HCT116 (cell line): ENCODE results near the gene LRRC10. TPM values are rescaled to one million over a fixed set of nuclear protein-coding genes. Genes with fewer than 3 reads are reported as not detected.

Experiments used
- ATAC-seq: fragments of 200-7000 bp; cut with Tn5 transposase; 2 replicates; pipeline ENCODE4 v1.9.1; 2020; ENCODE audit warnings: mild to moderate bottlenecking, moderate library complexity
- BruUV-seq: library from RNA; stranded (reverse); fragments of 400-500 nt; replicated peaks from 2 replicates; lab custom pipeline; 2021; lab: Mats Ljungman, UMichigan
- CTCF ChIA-PET: fragments of 300-600 bp; sonication (Branson Sonifier 250); formaldehyde crosslinking; loops from one replicate; lab custom pipeline; 2021; ENCODE audit warnings: antibody characterized with exemption; lab: Charles Lee
- POLR2A ChIA-PET: fragments of 300-600, 350-600 bp; sonication (Branson Sonifier 250); formaldehyde crosslinking; loops from one replicate; lab custom pipeline; 2021; ENCODE audit warnings: antibody characterized with exemption; lab: Charles Lee
- RAD21 ChIA-PET, 2 experiments: fragments of 300-600 bp; sonication (Branson Sonifier 250); formaldehyde crosslinking; loops; one replicate each; lab custom pipeline; 2023; ENCODE audit warnings: low total read pairs in 2 of 2; ENCODE audit not compliant: uncharacterized antibody in 2 of 2, unreplicated experiment in 2 of 2, low non-redundant PET in 1 of 2; lab: Charles Lee
- DNase-seq: peaks from one replicate; pipeline ENCODE4 v3.0.0-alpha.2; 2010; ENCODE audit warnings: low read depth, low spot score
- H2AFZ ChIP-seq: fragments of 200-600 bp; shearing (Covaris generic), sonication (generic); 2 replicates; pipeline ENCODE4 v1.6.1; 2017; ENCODE audit warnings: low read depth, mixed run types, mixed read lengths, antibody characterized with exemption, low read length; ENCODE audit not compliant: poor library complexity, severe bottlenecking
- H3K27ac ChIP-seq: 2 replicates; pipeline ENCODE4 v1.5.1; 2012; ENCODE audit warnings: low read depth, low read length
- H3K27me3 ChIP-seq: fragments of 200-600 bp; sonication (generic); 2 replicates; pipeline ENCODE4 v1.6.1; 2016; ENCODE audit warnings: mixed run types, low read length, mixed read lengths; ENCODE audit not compliant: insufficient read depth
- H3K36me3 ChIP-seq, 2 experiments: fragments of 200-500 bp in 1 of 2; fragments of 200-600 bp in 1 of 2; sonication (Bioruptor generic) in 1 of 2; sonication (generic) in 1 of 2; 2 replicates each; pipeline versions ENCODE4 v1.5.1 to v1.6.1; 2014 to 2016; ENCODE audit warnings: low read length in 2 of 2, inconsistent platforms in 1 of 2, mixed read lengths in 1 of 2, mixed run types in 1 of 2; ENCODE audit not compliant: insufficient read depth in 2 of 2, control insufficient read depth in 1 of 2
- H3K4me1 ChIP-seq, 2 experiments: fragments of 200-600 bp in 1 of 2; sonication (generic) in 1 of 2; 2 replicates each; pipeline versions ENCODE4 v1.5.1 to v1.6.1; 2012 to 2017; ENCODE audit warnings: low read length in 2 of 2, inconsistent platforms in 1 of 2, mild to moderate bottlenecking in 1 of 2, mixed read lengths in 1 of 2, mixed run types in 1 of 2, moderate library complexity in 1 of 2; ENCODE audit not compliant: insufficient read depth in 2 of 2, control insufficient read depth in 1 of 2
- H3K4me2 ChIP-seq: fragments of 200-600 bp; sonication (generic); 2 replicates; pipeline ENCODE4 v1.6.1; 2017; ENCODE audit warnings: mixed run types, low read length, mixed read lengths
- H3K4me3 ChIP-seq, 2 experiments: fragments of 200-600 bp in 1 of 2; sonication (generic) in 1 of 2; replicated peaks in 1 of 2; 2 replicates each; pipeline ENCODE4 v1.5.1; 2011 to 2016; ENCODE audit warnings: low read length in 2 of 2, control low read depth in 1 of 2, low read depth in 1 of 2, mild to moderate bottlenecking in 1 of 2, mixed read lengths in 1 of 2, mixed run types in 1 of 2
- H3K79me2 ChIP-seq: fragments of 200-600 bp; sonication (generic); 2 replicates; pipeline ENCODE4 v1.6.1; 2017; ENCODE audit warnings: mild to moderate bottlenecking, mixed run types, low read length, moderate library complexity, mixed read lengths; ENCODE audit not compliant: insufficient read depth
- H3K9ac ChIP-seq: fragments of 200-600 bp; sonication (generic); 2 replicates; pipeline ENCODE4 v1.6.1; 2016; ENCODE audit warnings: low read length, mixed read lengths
- H3K9me2 ChIP-seq: fragments of 200-600 bp; sonication (generic), shearing (Covaris generic); 2 replicates; pipeline ENCODE4 v1.6.1; 2017; ENCODE audit warnings: mixed run types, mild to moderate bottlenecking, moderate library complexity; ENCODE audit not compliant: insufficient read depth
- H3K9me3 ChIP-seq, 2 experiments: fragments of 200-500 bp in 1 of 2; fragments of 200-600 bp in 1 of 2; sonication (Bioruptor generic) in 1 of 2; sonication (generic) in 1 of 2; 2 replicates each; pipeline ENCODE4 v1.6.1; 2014 to 2017; ENCODE audit warnings: low read length in 2 of 2, mixed read lengths in 2 of 2, inconsistent platforms in 1 of 2, low read depth in 1 of 2, mild to moderate bottlenecking in 1 of 2, mixed run types in 1 of 2, moderate library complexity in 1 of 2; ENCODE audit not compliant: control insufficient read depth in 1 of 2, insufficient read depth in 1 of 2
- H4K20me1 ChIP-seq: fragments of 200-600 bp; sonication (generic), shearing (Covaris generic); 2 replicates; pipeline ENCODE4 v1.6.1; 2017; ENCODE audit warnings: mixed run types, mild to moderate bottlenecking, moderate library complexity; ENCODE audit not compliant: insufficient read depth
- CEBPB ChIP-seq: IDR thresholded peaks from 2 replicates; pipeline ENCODE4 v1.6.1; 2012; ENCODE audit warnings: low read depth
- ELF1 ChIP-seq: IDR thresholded peaks from 2 replicates; pipeline ENCODE4 v1.6.1; 2012; ENCODE audit warnings: low read depth, borderline replicate concordance
- FOSL1 ChIP-seq: IDR thresholded peaks from 2 replicates; pipeline ENCODE4 v1.6.1; 2012; ENCODE audit warnings: low read depth
- JUND ChIP-seq: IDR thresholded peaks from 2 replicates; pipeline ENCODE4 v1.6.1; 2012
- POLR2AphosphoS5 ChIP-seq: IDR thresholded peaks from 2 replicates; pipeline ENCODE4 v1.6.1; 2011; ENCODE audit warnings: mild to moderate bottlenecking, low read depth, low read length, moderate library complexity
- RAD21 ChIP-seq: IDR thresholded peaks from 2 replicates; pipeline ENCODE4 v1.6.1; 2012; ENCODE audit warnings: low read depth, mild to moderate bottlenecking
- SP1 ChIP-seq: IDR thresholded peaks from 2 replicates; pipeline ENCODE4 v1.6.1; 2012; ENCODE audit warnings: low read depth
- SRF ChIP-seq: IDR thresholded peaks from 2 replicates; pipeline ENCODE4 v1.6.1; 2012; ENCODE audit warnings: low read depth
- ZFX ChIP-seq: fragments of 450-650 bp; IDR thresholded peaks from 2 replicates; pipeline ENCODE4 v1.6.1; 2017
- intact Hi-C: fragments of 100-400 bp; cut with micrococcal nuclease; formaldehyde crosslinking; loops from 2 replicates; pipeline ENCODE4 v1.10.0; 2022
- total RNA-seq: library from RNA; stranded (reverse); gene quantifications from one replicate; pipeline ENCODE4 v1.2.1, GENCODE V29; 2021; ENCODE audit not compliant: unreplicated experiment
- TF ChIP-seq, protein P1 (sequence below): IDR thresholded peaks from 2 replicates; pipeline ENCODE4 v1.6.1; 2011; ENCODE audit warnings: mild to moderate bottlenecking, low read length, moderate library complexity; ENCODE audit not compliant: insufficient replicate concordance; ENCODE audit errors: extremely low read depth

The LRRC10 gene
- total RNA-seq, 1 experiment from 2014 or later = not detected

DNA sequence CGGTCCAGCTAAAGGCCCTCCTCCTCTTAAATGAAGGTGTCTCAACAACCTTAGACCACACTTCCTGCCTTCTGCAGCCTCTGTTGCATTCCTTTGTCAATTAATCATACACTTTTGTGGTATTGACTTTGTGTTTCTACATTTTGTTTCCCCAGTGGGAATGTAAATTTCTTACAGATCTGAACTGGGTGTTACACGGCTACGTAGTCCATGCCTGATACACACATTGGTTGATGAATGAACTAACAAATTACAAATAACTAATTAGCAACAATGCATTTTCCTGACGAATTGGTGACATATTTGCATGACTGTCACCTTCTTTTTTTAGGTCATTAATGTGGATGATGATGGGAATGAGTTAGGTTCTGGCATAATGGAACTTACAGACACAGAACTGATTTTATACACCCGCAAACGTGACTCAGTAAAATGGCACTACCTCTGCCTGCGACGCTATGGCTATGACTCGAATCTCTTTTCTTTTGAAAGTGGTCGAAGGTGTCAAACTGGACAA is 40.6 kb downstream of the LRRC10 start:
- CTCF ChIA-PET = interaction anchor here (0.8 to 2.7 kb wide), 20 partner anchors 8 to 279 kb away, joined by 3 to 35 read pairs (median 4); partner anchors contain the start of genes CCT2 and FRS2
- H3K9ac ChIP-seq = peak overlapping the region; percentile 6
- no peaks in the 10 kb centered on the region for H3K9me3 ChIP-seq
- no peaks in the 10 kb centered on the region for H3K9me2 ChIP-seq
- H3K4me3 ChIP-seq = peak overlapping the region in 1 of 2 experiments; percentile 25; a peak in 2 of 4 replicates
- H3K79me2 ChIP-seq = 0 out of 2 replicates have a peak, but pooled peaks cover 2% of the 10 kb centered on the region
- H2AFZ ChIP-seq = no peak overlapping the region
- H3K36me3 ChIP-seq = peaks cover 16 to 22% of the 10 kb centered on the region in 2 experiments; a peak in 2 of 4 replicates
- POLR2A ChIA-PET = interaction anchor here (1.2 kb wide), 1 partner anchor 15 kb away, joined by 3 read pairs; the partner anchor contains the start of gene CCT2
- BruUV-seq = no TSS peak
- peak overlapping the region; percentile 47 for H3K4me2 ChIP-seq
- H3K27ac ChIP-seq = peak overlapping the region; percentile 65
- peak; percentile 54 for DNase-seq
- H4K20me1 ChIP-seq = no peaks in the 10 kb centered on the region
- RAD21 ChIA-PET = no interaction called here
- no peak for TF ChIP-seq POLR2AphosphoS5
- TF ChIP-seq, protein P1, sequence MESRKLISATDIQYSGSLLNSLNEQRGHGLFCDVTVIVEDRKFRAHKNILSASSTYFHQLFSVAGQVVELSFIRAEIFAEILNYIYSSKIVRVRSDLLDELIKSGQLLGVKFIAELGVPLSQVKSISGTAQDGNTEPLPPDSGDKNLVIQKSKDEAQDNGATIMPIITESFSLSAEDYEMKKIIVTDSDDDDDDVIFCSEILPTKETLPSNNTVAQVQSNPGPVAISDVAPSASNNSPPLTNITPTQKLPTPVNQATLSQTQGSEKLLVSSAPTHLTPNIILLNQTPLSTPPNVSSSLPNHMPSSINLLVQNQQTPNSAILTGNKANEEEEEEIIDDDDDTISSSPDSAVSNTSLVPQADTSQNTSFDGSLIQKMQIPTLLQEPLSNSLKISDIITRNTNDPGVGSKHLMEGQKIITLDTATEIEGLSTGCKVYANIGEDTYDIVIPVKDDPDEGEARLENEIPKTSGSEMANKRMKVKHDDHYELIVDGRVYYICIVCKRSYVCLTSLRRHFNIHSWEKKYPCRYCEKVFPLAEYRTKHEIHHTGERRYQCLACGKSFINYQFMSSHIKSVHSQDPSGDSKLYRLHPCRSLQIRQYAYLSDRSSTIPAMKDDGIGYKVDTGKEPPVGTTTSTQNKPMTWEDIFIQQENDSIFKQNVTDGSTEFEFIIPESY = no peak
- no peak for TF ChIP-seq ELF1
- peak; percentile 57 for TF ChIP-seq FOSL1
- TF ChIP-seq ZFX = no peak
- peak; percentile 50; the same call in 1 of the 2 replicates for TF ChIP-seq JUND
- no peak for TF ChIP-seq RAD21
- TF ChIP-seq SP1 = peak; percentile 40
- 0 out of 2 replicates have a peak, but pooled peaks have one; percentile 14 for TF ChIP-seq SRF
- peak; percentile 59 for TF ChIP-seq CEBPB
- intact Hi-C loops = loop anchor here (2.0 to 10.0 kb wide), 3 partner anchors 99 to 415 kb away; partner anchors contain the start of gene FRS2
- H3K4me1 ChIP-seq = peaks cover 11 to 25% of the 10 kb centered on the region in 2 experiments; a peak in 3 of 4 replicates
- peak; percentile 76 for ATAC-seq
- no peaks in the 10 kb centered on the region for H3K27me3 ChIP-seq
